Activated CD8-positive, alpha-beta T cell treated with anti-CD3 and anti-CD28 coated beads for 36 hours (primary cell): ENCODE measurements around the gene LRRC8D. TPM values are rescaled to one million over a fixed set of nuclear protein-coding genes. Genes with fewer than 3 reads are reported as not detected.

Experiments
- ATAC-seq: fragments of 200-7000 bp; cut with Tn5 transposase; one replicate; pipeline ENCODE4 v1.10.0; 2021; ENCODE audit warnings: mild to moderate bottlenecking, moderate library complexity
- CTCF ChIA-PET: fragments of 350-600 bp; sonication (Branson Sonifier 250); formaldehyde crosslinking; loops from one replicate; lab custom pipeline; 2021; ENCODE audit warnings: antibody characterized with exemption; lab: Charles Lee
- POLR2A ChIA-PET: fragments of 350-600 bp; sonication (Branson Sonifier 250); formaldehyde crosslinking; loops from one replicate; lab custom pipeline; 2021; ENCODE audit warnings: antibody characterized with exemption; lab: Charles Lee
- DNase-seq: peaks from one replicate; pipeline ENCODE4 v3.0.0-alpha.2; 2020
- H3K27ac Mint-ChIP-seq: one replicate; pipeline ENCODE4 v1.8.0; 2021; ENCODE audit warnings: mild to moderate bottlenecking, mixed read lengths
- H3K27me3 Mint-ChIP-seq: one replicate; pipeline ENCODE4 v1.8.0; 2021; ENCODE audit warnings: mixed read lengths
- H3K36me3 Mint-ChIP-seq: one replicate; pipeline ENCODE4 v1.8.0; 2021; ENCODE audit warnings: low read depth, mixed read lengths
- H3K4me1 Mint-ChIP-seq: one replicate; pipeline ENCODE4 v1.8.0; 2021; ENCODE audit warnings: low read depth, mixed read lengths
- H3K4me3 Mint-ChIP-seq: one replicate; pipeline ENCODE4 v1.8.0; 2021; ENCODE audit warnings: mild to moderate bottlenecking, moderate library complexity, mixed read lengths
- H3K9me3 Mint-ChIP-seq: one replicate; pipeline ENCODE4 v1.8.0; 2021; ENCODE audit warnings: mixed read lengths
- CTCF ChIP-seq: fragments of 200-600 bp; IDR thresholded peaks from one replicate; pipeline ENCODE4 v1.8.0; 2022; ENCODE audit warnings: antibody characterized with exemption, mild to moderate bottlenecking
- intact Hi-C: fragments of 100-400 bp; cut with micrococcal nuclease; formaldehyde crosslinking; loops from one replicate; pipeline ENCODE4 v1.10.0; 2022
- total RNA-seq, 2 experiments: library from RNA; stranded (reverse); gene quantifications; one replicate each; pipeline ENCODE4 v1.2.3, GENCODE V29; 2021

LRRC8D gene
- total RNA-seq, 2 experiments from 2014 or later, result 26.3 to 27.5 TPM

DNA sequence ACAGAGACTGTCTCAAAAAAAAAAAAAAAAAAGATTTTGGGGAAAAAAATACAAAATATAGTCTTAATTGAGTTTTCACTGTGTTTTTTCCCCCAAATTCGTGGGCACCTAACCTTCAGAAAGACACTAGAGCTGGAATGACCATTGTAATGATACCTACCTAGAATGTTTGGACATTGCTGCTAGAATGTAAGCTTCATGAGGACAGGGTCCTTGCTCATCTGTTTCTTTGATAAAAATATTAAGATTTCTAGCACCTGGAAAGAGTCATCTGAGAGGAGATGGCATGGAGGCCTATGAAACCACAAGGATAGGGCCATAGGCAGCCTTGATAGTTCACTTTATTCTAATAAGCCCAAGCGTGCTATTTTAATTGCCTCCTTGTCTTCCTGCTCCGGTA, 6.5 kb downstream of the LRRC8D start:
- H3K4me1 Mint-ChIP-seq, result peaks cover 19% of the 10 kb centered on the region
- no peaks in the 10 kb centered on the region for H3K9me3 Mint-ChIP-seq
- no peak for ATAC-seq
- TF ChIP-seq CTCF, result no peak
- H3K36me3 Mint-ChIP-seq, result peaks cover 16% of the 10 kb centered on the region
- POLR2A ChIA-PET, result interaction anchor here (0.6 to 1.6 kb wide), 2 partner anchors 16 to 19 kb away, joined by 3 to 5 read pairs; no protein-coding TSS in a partner anchor
- intact Hi-C loops, result loop anchor here (10.0 kb wide), 1 partner anchor 57 kb away; no protein-coding TSS in a partner anchor
- CTCF ChIA-PET, result interaction anchor here (1.0 to 1.8 kb wide), 2 partner anchors 16 to 23 kb away, joined by 3 to 7 read pairs; no protein-coding TSS in a partner anchor
- no peaks in the 10 kb centered on the region for H3K27me3 Mint-ChIP-seq
- no peak overlapping the region for H3K4me3 Mint-ChIP-seq
- no peak for DNase-seq
- H3K27ac Mint-ChIP-seq, result no peak overlapping the region

- no peak for TF ChIP-seq CTCF
- CTCF ChIA-PET, result interaction anchor here (1.0 to 1.8 kb wide), 2 partner anchors 16 to 23 kb away, joined by 3 to 7 read pairs; no protein-coding TSS in a partner anchor
- no peak for DNase-seq
- Mint-ChIP-seq H3K4me1 (peaks cover 13% of the 10 kb centered on the region), H3K4me3 (no peak overlapping the region), H3K9me3 (no peaks in the 10 kb centered on the region), H3K27me3 (no peaks in the 10 kb centered on the region), H3K27ac (no peak overlapping the region), H3K36me3 (peaks cover 16% of the 10 kb centered on the region)
- intact Hi-C loops, result loop anchor here (10.0 kb wide), 1 partner anchor 57 kb away; no protein-coding TSS in a partner anchor
- no peak for ATAC-seq
- POLR2A ChIA-PET, result interaction anchor here (0.6 to 1.6 kb wide), 2 partner anchors 15 to 19 kb away, joined by 3 to 5 read pairs; no protein-coding TSS in a partner anchor
Observed at GRCh38 chr1:89827902-89828301, 7.1 kb downstream of the LRRC8D start.

- H3K36me3 Mint-ChIP-seq, result peaks cover 14% of the 10 kb centered on the region
- ChIA-PET POLR2A (no interaction called here), CTCF (interaction anchor here (0.7 to 1.8 kb wide), 4 partner anchors 14 to 807 kb away, joined by 3 to 7 read pairs (median 4); no protein-coding TSS in a partner anchor)
- no peaks in the 10 kb centered on the region for H3K9me3 Mint-ChIP-seq
- TF ChIP-seq CTCF, result no peak
- ATAC-seq, result no peak
- no peak for DNase-seq
- H3K27me3 Mint-ChIP-seq, result no peaks in the 10 kb centered on the region
- H3K4me3 Mint-ChIP-seq, result no peak overlapping the region
- peaks cover 5% of the 10 kb centered on the region for H3K4me1 Mint-ChIP-seq
- intact Hi-C loops, result loop anchor here (10.0 kb wide), 1 partner anchor 56 kb away; no protein-coding TSS in a partner anchor
- H3K27ac Mint-ChIP-seq, result no peak overlapping the region
Observed at GRCh38 chr1:89829186-89829585, 8.4 kb downstream of the LRRC8D start.

- H3K27me3 Mint-ChIP-seq, result no peaks in the 10 kb centered on the region
- CTCF ChIA-PET, result no interaction called here
- H3K4me1 Mint-ChIP-seq, result peaks cover 14% of the 10 kb centered on the region
- H3K36me3 Mint-ChIP-seq, result peaks cover 5% of the 10 kb centered on the region
- intact Hi-C loops, result no loop called here
- no peaks in the 10 kb centered on the region for H3K9me3 Mint-ChIP-seq
- TF ChIP-seq CTCF, result no peak
- POLR2A ChIA-PET, result no interaction called here
- H3K4me3 Mint-ChIP-seq, result no peak overlapping the region
- no peak for DNase-seq
- ATAC-seq, result no peak
- H3K27ac Mint-ChIP-seq, result no peak overlapping the region
Observed at GRCh38 chr1:89831462-89832120, 10.8 kb downstream of the LRRC8D start.
